GM12878 (cell line): ENCODE measurements around the gene ADAMTS17. TPM values are rescaled to one million over a fixed set of nuclear protein-coding genes. Genes with fewer than 3 reads are reported as not detected.

Experiments used
- ATAC-seq: fragments of 200-7000 bp; cut with Tn5 transposase; 3 replicates; pipeline ENCODE4 v1.9.1; 2020; ENCODE audit warnings: mild to moderate bottlenecking, moderate library complexity
- BruUV-seq: library from RNA; stranded (reverse); fragments of 400-500 nt; replicated peaks from 2 replicates; lab custom pipeline; 2021; lab: Mats Ljungman, UMichigan
- CTCF ChIA-PET: fragments of 300-600 bp; sonication (Branson Sonifier 250); formaldehyde crosslinking; extraction: SDS; loops from one replicate; lab custom pipeline; 2021; ENCODE audit warnings: inconsistent platforms; lab: Yijun Ruan, JAX
- POLR2A ChIA-PET: fragments of 350-600 bp; formaldehyde crosslinking; extraction: SDS; loops from one replicate; lab custom pipeline; 2021; ENCODE audit warnings: inconsistent platforms; lab: Charles Lee
- RAD21 ChIA-PET: fragments of 300-600 bp; sonication (Branson Sonifier 250); formaldehyde crosslinking; loops from one replicate; lab custom pipeline; 2023; ENCODE audit warnings: antibody characterized with exemption; ENCODE audit not compliant: unreplicated experiment; lab: Charles Lee
- SMC1A ChIA-PET: fragments of 300-600 bp; sonication (Branson Sonifier 250); formaldehyde crosslinking; loops from one replicate; lab custom pipeline; 2023; ENCODE audit not compliant: unreplicated experiment, uncharacterized antibody; lab: Charles Lee
- DNase-seq: peaks from one replicate; pipeline ENCODE4 v3.0.0-alpha.2; 2011; ENCODE audit warnings: low read depth, low spot score
- FAIRE-seq: peaks from 3 replicates; lab custom pipeline; 2011; peaks lifted over from hg19 to GRCh38; lab: Jason Lieb, UNC
- H2AFZ ChIP-seq: 2 replicates; pipeline ENCODE4 v1.6.0; 2011; ENCODE audit warnings: low read depth, low read length, control low read depth; ENCODE audit not compliant: control insufficient read depth
- H3K27ac ChIP-seq: 2 replicates; pipeline ENCODE4 v1.5.1; 2011; ENCODE audit warnings: control low read depth; ENCODE audit not compliant: control insufficient read depth, insufficient read depth
- H3K27me3 ChIP-seq, 2 experiments: replicated peaks in 1 of 2; 2 replicates each; pipeline versions ENCODE4 v1.6.0 to v1.6.1; 2011; ENCODE audit warnings: low read length in 1 of 2; ENCODE audit not compliant: control insufficient read depth in 2 of 2, insufficient read depth in 2 of 2
- H3K36me3 ChIP-seq, 2 experiments: 2 replicates each; pipeline ENCODE4 v1.5.1; 2011; ENCODE audit warnings: low read length in 1 of 2; ENCODE audit not compliant: control insufficient read depth in 2 of 2, insufficient read depth in 2 of 2
- H3K4me1 ChIP-seq: 2 replicates; pipeline ENCODE4 v1.6.1; 2011; ENCODE audit warnings: mild to moderate bottlenecking, low read length, moderate library complexity, mixed read lengths; ENCODE audit not compliant: control insufficient read depth, insufficient read depth
- H3K4me2 ChIP-seq: 2 replicates; pipeline ENCODE4 v1.6.0; 2011; ENCODE audit warnings: control low read depth; ENCODE audit not compliant: control insufficient read depth, insufficient read depth
- H3K4me3 ChIP-seq: fragments of 200-600 bp; sonication (generic); 2 replicates; pipeline ENCODE4 v1.5.1; 2016
- H3K79me2 ChIP-seq: 2 replicates; pipeline ENCODE4 v1.6.0; 2011; ENCODE audit warnings: low read length; ENCODE audit not compliant: control insufficient read depth, insufficient read depth
- H3K9ac ChIP-seq: 2 replicates; pipeline ENCODE4 v1.8.0; 2011; ENCODE audit warnings: low read length, control low read depth, mixed read lengths; ENCODE audit not compliant: control insufficient read depth, insufficient read depth
- H3K9me3 ChIP-seq: replicated peaks from 3 replicates; pipeline ENCODE4 v1.5.1; 2011; ENCODE audit warnings: mild to moderate bottlenecking, low read length; ENCODE audit not compliant: control insufficient read depth, insufficient read depth
- H4K20me1 ChIP-seq: 2 replicates; pipeline ENCODE4 v1.6.0; 2011; ENCODE audit not compliant: control insufficient read depth, insufficient read depth
- HDAC6 ChIP-seq: fragments of 200-600 bp; sonication (generic); IDR thresholded peaks from one replicate; pipeline ENCODE4 v1.8.0; 2017; ENCODE audit warnings: antibody characterized with exemption; ENCODE audit not compliant: unreplicated experiment
- HSF1 ChIP-seq: fragments of 150-350 bp; IDR thresholded peaks from 2 replicates; pipeline ENCODE4 v1.6.1; 2014; ENCODE audit warnings: mild to moderate bottlenecking, low read depth, low read length
- KAT2A ChIP-seq: conservative IDR thresholded peaks from 2 replicates; pipeline ENCODE4 v1.6.1; 2011; ENCODE audit warnings: low read depth, low read length; ENCODE audit not compliant: control insufficient read depth
- PAX5 ChIP-seq: IDR thresholded peaks from 2 replicates; pipeline ENCODE4 v1.6.1; 2011; ENCODE audit warnings: low read depth, low read length, borderline replicate concordance
- ZBTB33 ChIP-seq: fragments of 450-650 bp; IDR thresholded peaks from 2 replicates; pipeline ENCODE4 v1.6.1; 2017; ENCODE audit warnings: mild to moderate bottlenecking
- ZBTB40 ChIP-seq: fragments of 450-650 bp; IDR thresholded peaks from 2 replicates; pipeline ENCODE4 v1.6.1; 2016; ENCODE audit warnings: mild to moderate bottlenecking, moderate library complexity, borderline replicate concordance
- WGBS: methylation state at CpG from one replicate; pipeline ENCODE4 v1.1.6; 2016; ENCODE audit warnings: low lambda C conversion rate; ENCODE audit not compliant: insufficient replicate concordance, insufficient coverage; ENCODE audit errors: missing lambda C conversion rate; 5-methylcytosine and 5-hydroxymethylcytosine counted together
- in situ Hi-C: fragments of 300-500 bp; cut with MboI; formaldehyde crosslinking; loops from 9 replicates; pipeline ENCODE4 v1.14.3; 2018; ENCODE audit warnings: mixed read lengths
- intact Hi-C: fragments of 100-400 bp; cut with micrococcal nuclease; formaldehyde crosslinking; loops from one replicate; pipeline ENCODE4 v1.14.2; 2022; ENCODE audit not compliant: unreplicated experiment
- polyA plus RNA-seq, 11 experiments: library from polyadenylated mRNA; depleted of rRNA in 4 of 11; unstranded in 6 of 11; stranded (reverse) in 5 of 11; fragments of >200 nt; fragmentation: Nextera tagmentation in 4 of 11; fragmentation: Illumina TruSeq in 1 of 11; extraction: Ambion mirVana in 4 of 11; extraction: Trizol in 1 of 11; gene quantifications; 1 replicate in 1 of 11; 2 replicates in 10 of 11; pipeline versions ENCODE4 v1.2.1 to v1.2.3, GENCODE V29; 2011 to 2016; ENCODE audit warnings: inconsistent platforms in 2 of 11, missing spikeins in 2 of 11, low read depth in 1 of 11
- total RNA-seq, 4 experiments: library from RNA; depleted of rRNA in 3 of 4; stranded (reverse); fragments of >200 nt in 3 of 4; fragmentation: Illumina TruSeq in 1 of 4; extraction: Trizol in 1 of 4; gene quantifications; 2 replicates each; pipeline versions ENCODE4 v1.2.1 to v1.2.3, GENCODE V29; 2013 to 2021
- TF ChIP-seq, protein P1 (sequence below): fragments of 450-650 bp; IDR thresholded peaks from 2 replicates; pipeline ENCODE4 v1.6.1; 2017; ENCODE audit warnings: borderline replicate concordance
- TF ChIP-seq, protein P2 (sequence below): fragments of 450-650 bp; IDR thresholded peaks from 2 replicates; pipeline ENCODE4 v1.6.1; 2018; ENCODE audit warnings: mild to moderate bottlenecking, low read depth, moderate library complexity; ENCODE audit not compliant: partially characterized antibody

The ADAMTS17 gene
- total and polyA plus RNA-seq, 10 of the 15 experiments (the other 5 are each of a cell fraction or from before 2014, with no cell fraction given) = 0.04 to 0.50 (median 0.10) TPM; not detected in 4

GRCh38 chr15:99997112-99997651 is 344.6 kb downstream of the ADAMTS17 start:
- ChIA-PET RAD21 (no interaction called here), SMC1A (no interaction called here), CTCF (no interaction called here), POLR2A (no interaction called here)
- 51% methylated on average over 21 of the region's 22 CpGs for WGBS
- H3K79me2 ChIP-seq = no peaks in the 10 kb centered on the region
- no peak for FAIRE-seq
- in situ Hi-C loops = no loop called here
- DNase-seq = no peak
- H3K4me1 ChIP-seq = no peaks in the 10 kb centered on the region
- H3K27me3 ChIP-seq = no peaks in the 10 kb centered on the region
- no peak overlapping the region for H3K4me3 ChIP-seq
- H3K9me3 ChIP-seq = no peaks in the 10 kb centered on the region
- H3K4me2 ChIP-seq = no peak overlapping the region
- TF ChIP-seq PAX5 (no peak), HSF1 (no peak), HDAC6 (no peak), ZBTB33 (no peak), ZBTB40 (no peak), KAT2A (no peak)
- TF ChIP-seq, protein P1, sequence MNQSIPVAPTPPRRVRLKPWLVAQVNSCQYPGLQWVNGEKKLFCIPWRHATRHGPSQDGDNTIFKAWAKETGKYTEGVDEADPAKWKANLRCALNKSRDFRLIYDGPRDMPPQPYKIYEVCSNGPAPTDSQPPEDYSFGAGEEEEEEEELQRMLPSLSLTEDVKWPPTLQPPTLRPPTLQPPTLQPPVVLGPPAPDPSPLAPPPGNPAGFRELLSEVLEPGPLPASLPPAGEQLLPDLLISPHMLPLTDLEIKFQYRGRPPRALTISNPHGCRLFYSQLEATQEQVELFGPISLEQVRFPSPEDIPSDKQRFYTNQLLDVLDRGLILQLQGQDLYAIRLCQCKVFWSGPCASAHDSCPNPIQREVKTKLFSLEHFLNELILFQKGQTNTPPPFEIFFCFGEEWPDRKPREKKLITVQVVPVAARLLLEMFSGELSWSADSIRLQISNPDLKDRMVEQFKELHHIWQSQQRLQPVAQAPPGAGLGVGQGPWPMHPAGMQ = no peak
- TF ChIP-seq, protein P2, sequence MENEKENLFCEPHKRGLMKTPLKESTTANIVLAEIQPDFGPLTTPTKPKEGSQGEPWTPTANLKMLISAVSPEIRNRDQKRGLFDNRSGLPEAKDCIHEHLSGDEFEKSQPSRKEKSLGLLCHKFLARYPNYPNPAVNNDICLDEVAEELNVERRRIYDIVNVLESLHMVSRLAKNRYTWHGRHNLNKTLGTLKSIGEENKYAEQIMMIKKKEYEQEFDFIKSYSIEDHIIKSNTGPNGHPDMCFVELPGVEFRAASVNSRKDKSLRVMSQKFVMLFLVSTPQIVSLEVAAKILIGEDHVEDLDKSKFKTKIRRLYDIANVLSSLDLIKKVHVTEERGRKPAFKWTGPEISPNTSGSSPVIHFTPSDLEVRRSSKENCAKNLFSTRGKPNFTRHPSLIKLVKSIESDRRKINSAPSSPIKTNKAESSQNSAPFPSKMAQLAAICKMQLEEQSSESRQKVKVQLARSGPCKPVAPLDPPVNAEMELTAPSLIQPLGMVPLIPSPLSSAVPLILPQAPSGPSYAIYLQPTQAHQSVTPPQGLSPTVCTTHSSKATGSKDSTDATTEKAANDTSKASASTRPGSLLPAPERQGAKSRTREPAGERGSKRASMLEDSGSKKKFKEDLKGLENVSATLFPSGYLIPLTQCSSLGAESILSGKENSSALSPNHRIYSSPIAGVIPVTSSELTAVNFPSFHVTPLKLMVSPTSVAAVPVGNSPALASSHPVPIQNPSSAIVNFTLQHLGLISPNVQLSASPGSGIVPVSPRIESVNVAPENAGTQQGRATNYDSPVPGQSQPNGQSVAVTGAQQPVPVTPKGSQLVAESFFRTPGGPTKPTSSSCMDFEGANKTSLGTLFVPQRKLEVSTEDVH = no peak
- H2AFZ ChIP-seq = no peak overlapping the region
- intact Hi-C loops = no loop called here
- H3K27ac ChIP-seq = no peak overlapping the region
- no peaks in the 10 kb centered on the region for H3K36me3 ChIP-seq
- no TSS peak for BruUV-seq
- ATAC-seq = no peak
- no peak overlapping the region for H3K9ac ChIP-seq
- H4K20me1 ChIP-seq = no peaks in the 10 kb centered on the region
